NCI-H187 treated with DMSO at 0.1 percent for 48 hours (cell line): ENCODE measurements around the gene HOXD3.

Experiments
- DNase-seq: peaks from one replicate; lab custom pipeline; 2025; lab: John Stamatoyannopoulos, UW

The HOXD3 gene

DNA sequence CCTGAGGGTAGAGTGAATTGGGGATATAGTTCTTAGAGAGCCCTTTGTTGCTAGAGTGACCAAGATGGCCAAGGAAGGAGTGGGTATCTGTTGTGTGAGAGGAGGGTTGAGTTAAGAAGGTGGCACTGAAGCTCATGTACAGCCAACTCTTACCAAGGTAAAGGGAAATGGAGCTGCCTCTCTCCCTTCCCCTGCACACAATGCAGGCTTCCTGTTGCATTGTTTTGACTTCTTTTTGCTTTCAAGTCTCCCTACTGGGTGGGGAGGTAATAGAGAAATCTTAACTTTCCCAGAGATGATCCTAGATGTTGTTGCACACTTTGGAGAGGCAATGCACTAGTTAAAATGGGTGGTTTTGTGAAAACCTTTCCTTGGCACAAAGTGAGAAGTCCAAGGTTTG lies 55.2 kb downstream of the HOXD3 start:
- no peak for DNase-seq

GRCh38 chr2:176213406-176213805 lies 56.3 kb downstream of the HOXD3 start:
- DNase-seq, result no peak
